Prostate gland (tissue), 2 donors: Measurements from ENCODE around the gene CPXM2.

ENCODE experiments used
- CTCF ChIP-seq, 4 experiments: fragments of 200-600 bp in 2 of 4; fragments of 450-650 bp in 2 of 4; sonication (generic) in 2 of 4; IDR thresholded peaks; 1 replicate in 3 of 4; 2 replicates in 1 of 4; pipeline ENCODE4 v1.5.1; 2016 to 2019; ENCODE audit warnings: antibody characterized with exemption in 4 of 4, mild to moderate bottlenecking in 2 of 4, moderate library complexity in 2 of 4
- POLR2A ChIP-seq: fragments of 450-650 bp; IDR thresholded peaks from one replicate; pipeline ENCODE4 v1.6.1; 2016; ENCODE audit warnings: antibody characterized with exemption, mild to moderate bottlenecking
- POLR2AphosphoS5 ChIP-seq: sonication (generic); formaldehyde crosslinking; IDR thresholded peaks from one replicate; pipeline ENCODE4 v1.6.1; 2017; ENCODE audit warnings: antibody characterized with exemption

DNA sequence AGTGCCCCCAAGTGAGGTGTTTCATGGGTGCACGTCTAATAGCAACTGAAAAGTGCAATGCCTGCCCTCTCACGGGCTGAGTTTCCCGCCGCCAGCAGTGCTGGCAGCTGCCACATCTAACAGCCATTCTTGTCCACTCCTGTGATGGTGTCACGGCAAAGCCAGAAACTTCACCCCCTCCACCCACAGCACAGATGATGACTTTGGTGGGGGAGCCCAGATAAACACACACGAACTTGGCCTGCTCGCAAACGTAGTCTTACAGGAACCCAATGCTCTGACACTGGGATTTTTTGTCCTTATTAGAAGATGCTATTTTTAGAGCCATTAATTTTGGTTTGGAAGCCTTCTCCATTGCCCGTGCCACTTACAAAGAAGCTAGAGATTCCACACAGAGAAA is 26.7 kb downstream of the CPXM2 start:
- TF ChIP-seq POLR2A (no peak), CTCF (IDR thresholded peaks at IDR 0.05) (no peak), POLR2AphosphoS5 (no peak)
